Kidney (tissue), 14 donors: ENCODE measurements around the gene WSCD2. TPM values are rescaled to one million over a fixed set of nuclear protein-coding genes. Genes with fewer than 3 reads are reported as not detected.
A peak's percentile ranks its signal among the peaks of the same experiment; 100 is the strongest.

Experiments
- DNase-seq, 5 donors: peaks; one replicate each; pipeline ENCODE4 v3.0.0-alpha.2; 2013 to 2020
- FAIRE-seq: peaks from 2 replicates; lab custom pipeline; 2012; peaks lifted over from hg19 to GRCh38; lab: Jason Lieb, UNC
- H3K27ac ChIP-seq, 2 donors: one replicate each; pipeline ENCODE4 v1.7.0; 2013; ENCODE audit warnings: low read depth in 2 of 2, low read length in 2 of 2, inconsistent platforms in 1 of 2
- H3K27me3 ChIP-seq: one replicate; pipeline ENCODE4 v1.7.1; 2013; ENCODE audit warnings: low read length, inconsistent platforms; ENCODE audit not compliant: control insufficient read depth, insufficient read depth
- H3K36me3 ChIP-seq, 3 donors: one replicate each; pipeline versions ENCODE4 v1.7.0 to v1.7.1; 2013; ENCODE audit warnings: low read length in 3 of 3, control low read depth in 1 of 3, inconsistent platforms in 1 of 3; ENCODE audit not compliant: insufficient read depth in 3 of 3, control insufficient read depth in 2 of 3
- H3K4me1 ChIP-seq, 3 donors: one replicate each; pipeline versions ENCODE4 v1.7.0 to v1.7.1; 2013; ENCODE audit warnings: low read length in 3 of 3, inconsistent platforms in 1 of 3, low read depth in 1 of 3; ENCODE audit not compliant: control insufficient read depth in 2 of 3, insufficient read depth in 2 of 3
- H3K4me3 ChIP-seq, 3 donors: one replicate each; pipeline versions ENCODE4 v1.7.0 to v1.8.1; 2013; ENCODE audit warnings: low read length in 3 of 3, control low read depth in 1 of 3, inconsistent platforms in 1 of 3
- H3K9ac ChIP-seq, 3 donors: one replicate each; pipeline versions ENCODE4 v1.7.0 to v1.7.1; 2013; ENCODE audit warnings: low read length in 3 of 3, control low read depth in 1 of 3, inconsistent platforms in 1 of 3
- H3K9me3 ChIP-seq, 3 donors: one replicate each; pipeline versions ENCODE4 v1.7.0 to v1.7.1; 2013; ENCODE audit warnings: low read length in 3 of 3, control low read depth in 1 of 3, inconsistent platforms in 1 of 3; ENCODE audit not compliant: control insufficient read depth in 2 of 3, insufficient read depth in 1 of 3
- intact Hi-C: fragments of 100-400 bp; cut with DNase I; formaldehyde crosslinking; loops from one replicate; pipeline ENCODE4 v1.11.1; 2022
- polyA plus RNA-seq: library from polyadenylated mRNA; stranded (reverse); fragments of 350-450 nt; fragmentation: Illumina TruSeq; extraction: RNeasy Lipid Tissue Mini Kit (QIAGEN cat#74804); gene quantifications from one replicate; pipeline ENCODE4 v1.2.3, GENCODE V29; 2014; ENCODE audit warnings: low read depth, low replicate concordance; ENCODE audit not compliant: insufficient read depth
- total RNA-seq: library from RNA; stranded (reverse); fragmentation: NEBNext Ultra II Directional; extraction: Animal tissue kit (Norgen Biotek cat#: 25700); gene quantifications from one replicate; pipeline ENCODE4 v1.2.1, GENCODE V29; 2021
- TF ChIP-seq, protein P1 (sequence below): IDR thresholded peaks from 3 replicates; pipeline ENCODE4 v1.5.1; 2012; ENCODE audit warnings: mild to moderate bottlenecking, moderate library complexity, borderline replicate concordance; ENCODE audit not compliant: insufficient read depth; ENCODE audit errors: extremely low read depth
- donor health status: control.
- donor health status: control.
- donor health status: control.
- donor health status: control.
- donor health status: control.
- donor health status: DM: yes; HTN: yes; CAD: no.
- donor health status: Normal renal cell carcinoma (clear cell type).

WSCD2 gene
- total and polyA plus RNA-seq, 2 donors from 2014 or later, result 1.6 to 2.0 TPM

DNA sequence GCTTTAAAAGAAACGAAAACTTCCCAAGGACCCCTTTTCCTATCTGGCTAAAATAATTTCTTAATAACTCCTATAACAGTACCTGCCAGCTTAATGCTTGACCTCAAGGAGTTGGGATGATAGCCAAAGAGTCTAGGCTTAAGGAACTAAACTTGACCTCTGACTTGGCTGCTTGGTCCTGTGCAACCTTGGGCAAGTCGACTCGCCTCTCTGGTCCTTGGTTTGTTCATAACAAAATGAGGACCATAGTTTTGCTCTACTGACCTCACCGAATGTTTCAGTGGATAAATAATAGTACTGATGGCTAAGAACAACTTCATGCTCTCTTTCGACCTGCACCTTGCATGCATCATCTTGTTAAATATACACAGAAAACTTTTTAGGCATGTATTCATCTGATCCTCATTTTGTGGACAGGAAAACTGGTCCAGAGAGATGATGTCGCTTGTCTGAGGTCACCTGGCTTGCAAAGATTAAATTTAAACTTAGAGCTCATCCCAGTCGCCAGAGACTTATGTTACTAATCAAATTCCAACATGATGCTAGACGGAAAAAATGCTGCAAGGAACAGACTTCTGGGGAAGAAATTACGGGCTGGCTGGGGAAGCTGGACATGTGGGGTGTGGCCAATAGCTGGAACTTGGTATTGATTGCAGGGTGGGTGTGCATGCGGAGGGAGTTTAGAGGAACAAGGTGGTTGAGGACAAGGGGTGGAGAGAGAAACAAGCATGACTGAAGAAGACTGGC is 38.0 kb upstream of the WSCD2 start:
- H3K9me3 ChIP-seq, result peaks cover 2 to 12% (median 2%) of the 10 kb centered on the region in 3 donors
- no peaks in the 10 kb centered on the region for H3K36me3 ChIP-seq
- no peak for FAIRE-seq
- TF ChIP-seq, protein P1, sequence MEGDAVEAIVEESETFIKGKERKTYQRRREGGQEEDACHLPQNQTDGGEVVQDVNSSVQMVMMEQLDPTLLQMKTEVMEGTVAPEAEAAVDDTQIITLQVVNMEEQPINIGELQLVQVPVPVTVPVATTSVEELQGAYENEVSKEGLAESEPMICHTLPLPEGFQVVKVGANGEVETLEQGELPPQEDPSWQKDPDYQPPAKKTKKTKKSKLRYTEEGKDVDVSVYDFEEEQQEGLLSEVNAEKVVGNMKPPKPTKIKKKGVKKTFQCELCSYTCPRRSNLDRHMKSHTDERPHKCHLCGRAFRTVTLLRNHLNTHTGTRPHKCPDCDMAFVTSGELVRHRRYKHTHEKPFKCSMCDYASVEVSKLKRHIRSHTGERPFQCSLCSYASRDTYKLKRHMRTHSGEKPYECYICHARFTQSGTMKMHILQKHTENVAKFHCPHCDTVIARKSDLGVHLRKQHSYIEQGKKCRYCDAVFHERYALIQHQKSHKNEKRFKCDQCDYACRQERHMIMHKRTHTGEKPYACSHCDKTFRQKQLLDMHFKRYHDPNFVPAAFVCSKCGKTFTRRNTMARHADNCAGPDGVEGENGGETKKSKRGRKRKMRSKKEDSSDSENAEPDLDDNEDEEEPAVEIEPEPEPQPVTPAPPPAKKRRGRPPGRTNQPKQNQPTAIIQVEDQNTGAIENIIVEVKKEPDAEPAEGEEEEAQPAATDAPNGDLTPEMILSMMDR, result no peak
- no peak overlapping the region for H3K27ac ChIP-seq
- intact Hi-C loops, result loop anchor here (10.0 kb wide), 1 partner anchor 364 kb away; no protein-coding TSS in a partner anchor
- H3K4me1 ChIP-seq, result no peaks in the 10 kb centered on the region
- DNase-seq, result no peak
- no peaks in the 10 kb centered on the region for H3K27me3 ChIP-seq
- no peak overlapping the region for H3K9ac ChIP-seq
- H3K4me3 ChIP-seq, result no peak overlapping the region

DNA sequence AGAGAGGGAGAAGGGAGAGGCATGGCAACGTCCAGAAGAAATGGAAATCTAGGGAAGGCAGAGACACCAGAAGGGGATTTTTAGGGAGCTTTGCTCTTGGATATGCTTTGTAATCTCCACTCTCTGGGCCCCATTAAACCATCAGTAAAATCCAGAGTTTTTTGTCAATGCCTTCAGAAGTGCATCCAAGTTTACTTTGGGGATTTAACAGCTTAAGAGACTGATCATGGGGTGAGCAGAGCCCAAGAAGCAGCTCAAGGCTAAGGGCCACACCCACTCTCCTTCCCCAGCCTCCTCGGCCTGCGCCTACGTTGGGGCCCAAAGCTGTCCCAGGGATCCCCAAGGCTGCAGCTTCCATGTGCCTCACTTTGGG is 37.4 kb upstream of the WSCD2 start:
- no peak for FAIRE-seq
- Histone ChIP-seq H3K27ac (no peak overlapping the region), H3K4me3 (no peak overlapping the region), H3K4me1 (no peaks in the 10 kb centered on the region), H3K9ac (no peak overlapping the region), H3K27me3 (no peaks in the 10 kb centered on the region), H3K9me3 (peaks cover 2 to 12% (median 2%) of the 10 kb centered on the region in 3 donors), H3K36me3 (no peaks in the 10 kb centered on the region)
- DNase-seq, result no peak
- TF ChIP-seq, protein P1, result no peak
- intact Hi-C loops, result loop anchor here (10.0 kb wide), 1 partner anchor 363 kb away; no protein-coding TSS in a partner anchor

DNA sequence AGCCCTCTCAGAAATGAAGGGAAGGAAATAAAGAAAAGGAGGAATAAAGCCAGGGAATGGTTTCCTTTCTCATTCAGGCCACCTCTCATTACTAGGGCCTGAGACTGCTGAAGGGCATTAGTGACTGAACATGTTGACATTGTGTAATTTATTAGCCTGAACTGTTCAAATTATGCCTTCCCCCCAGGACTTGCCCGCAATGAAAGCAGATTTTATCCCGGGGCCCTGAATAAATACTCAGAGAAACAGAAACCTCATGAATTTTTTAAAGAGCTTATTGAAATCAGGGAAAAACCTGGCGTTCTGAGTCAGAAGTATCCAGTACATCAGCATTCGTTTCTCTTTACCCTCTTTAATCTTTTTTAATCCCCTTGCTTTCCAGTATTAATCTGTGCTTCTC is 35.9 kb upstream of the WSCD2 start:
- H3K27ac ChIP-seq, result no peak overlapping the region
- TF ChIP-seq, protein P1, result no peak
- H3K4me1 ChIP-seq, result no peaks in the 10 kb centered on the region
- DNase-seq, result peak in 2 of 5 donors; percentile 29
- intact Hi-C loops, result loop anchor here (10.0 kb wide), 1 partner anchor 362 kb away; no protein-coding TSS in a partner anchor
- no peak overlapping the region for H3K9ac ChIP-seq
- H3K27me3 ChIP-seq, result no peaks in the 10 kb centered on the region
- H3K4me3 ChIP-seq, result no peak overlapping the region
- FAIRE-seq, result no peak
- H3K36me3 ChIP-seq, result no peaks in the 10 kb centered on the region
- no peaks in the 10 kb centered on the region for H3K9me3 ChIP-seq
